Psoas muscle (tissue), 8 donors: Measurements from ENCODE around the gene DRP2. TPM values are rescaled to one million over a fixed set of nuclear protein-coding genes. Genes with fewer than 3 reads are reported as not detected.

Source experiments
- ATAC-seq, 4 donors: fragments of 200-7000 bp; cut with Tn5 transposase; one replicate each; pipeline ENCODE4 v1.9.1; 2020; ENCODE audit warnings: moderate library complexity in 3 of 4, mild to moderate bottlenecking in 2 of 4
- DNase-seq, 2 donors: peaks; one replicate each; pipeline ENCODE4 v3.0.0-alpha.2; 2020
- H3K27ac ChIP-seq: fragments of 200-600 bp; one replicate; pipeline ENCODE4 v1.8.0; 2022
- H3K27me3 ChIP-seq, 3 donors: fragments of 200-600 bp in 1 of 3; one replicate each; pipeline versions ENCODE4 v1.6.1 to v1.8.0; 2013 to 2022; ENCODE audit warnings: low read length in 2 of 3, mild to moderate bottlenecking in 2 of 3, moderate library complexity in 1 of 3; ENCODE audit not compliant: insufficient read depth in 3 of 3
- H3K36me3 ChIP-seq, 2 donors: fragments of 200-600 bp in 1 of 2; one replicate each; pipeline versions ENCODE4 v1.6.1 to v1.8.0; 2013 to 2022; ENCODE audit warnings: low read depth in 1 of 2, mild to moderate bottlenecking in 1 of 2, moderate library complexity in 1 of 2; ENCODE audit not compliant: insufficient read depth in 1 of 2
- H3K4me1 ChIP-seq: fragments of 200-600 bp; one replicate; pipeline ENCODE4 v1.8.0; 2022
- H3K4me3 ChIP-seq: fragments of 200-600 bp; one replicate; pipeline ENCODE4 v1.8.0; 2022; ENCODE audit warnings: mild to moderate bottlenecking
- H3K9me3 ChIP-seq: fragments of 200-600 bp; one replicate; pipeline ENCODE4 v1.8.0; 2022
- CTCF ChIP-seq: fragments of 200-600 bp; IDR thresholded peaks from one replicate; pipeline ENCODE4 v1.8.0; 2022; ENCODE audit warnings: antibody characterized with exemption
- WGBS, 3 donors: extraction: QIAGEN DNeasy Blood & Tissue Kit; methylation state at CpG; one replicate each; pipeline versions ENCODE4 v1.1.6 to v1.1.7; 2013; 5-methylcytosine and 5-hydroxymethylcytosine counted together
- intact Hi-C, 2 donors: fragments of 100-400 bp; cut with DNase I; formaldehyde crosslinking; loops; one replicate each; pipeline versions ENCODE4 v1.11.0 to v1.14.2; 2022
- polyA plus RNA-seq, 3 donors: library from polyadenylated mRNA; stranded (reverse); fragments of 200-250 nt; gene quantifications; one replicate each; pipeline ENCODE4 v1.2.3, GENCODE V29; 2013
- total RNA-seq, 4 donors: library from RNA; stranded (reverse); fragmentation: NEBNext Ultra II Directional in 2 of 4; extraction: Animal tissue kit (Norgen Biotek cat#: 25700) in 2 of 4; gene quantifications; one replicate each; pipeline versions ENCODE4 v1.2.1 to v1.2.4, GENCODE V29; 2021 to 2023
- donor health status: healthy with polysubstance abuse.
- donor health status: DM: no; HTN: no; CAD: no; lungs with moderate emphysema.
- donor health status: Bipolar disorder and iron deficiency.
- donor health status: healthy.
- donor health status: DM: yes; HTN: yes; CAD: no.
- donor health status: DM: no; HTN: no; CAD: no.
- donor health status: DM: no; HTN: no; CAD: no.
- donor health status: DM: yes; HTN: yes; CAD: no.

The DRP2 gene
- total and polyA plus RNA-seq, 7 donors, result 0.02 to 0.09 (median 0.06) TPM

DNA sequence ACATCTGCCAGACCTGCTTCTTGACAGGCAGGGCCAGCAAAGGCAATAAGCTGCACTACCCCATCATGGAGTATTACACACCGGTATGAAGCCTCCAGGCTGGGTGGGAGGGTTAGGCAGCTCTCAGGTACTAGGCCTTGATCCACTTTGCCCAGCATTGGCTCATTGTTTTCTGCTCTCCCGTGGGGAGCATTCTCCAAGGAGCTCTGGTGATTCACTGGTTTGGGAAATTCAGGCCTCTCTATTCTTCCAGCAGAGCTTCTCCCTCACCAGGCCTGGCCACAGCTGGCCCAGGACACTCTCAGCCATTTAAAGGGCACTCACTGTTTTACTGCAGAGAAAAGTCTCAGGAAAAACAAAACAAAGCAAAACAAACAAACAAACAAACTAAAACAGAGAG lies 33.0 kb downstream of the DRP2 start:
- Histone ChIP-seq H3K27ac (no peak overlapping the region), H3K4me3 (no peak overlapping the region), H3K36me3 (no peaks in the 10 kb centered on the region), H3K4me1 (no peaks in the 10 kb centered on the region), H3K27me3 (peaks cover 0 to 7% (median 0%) of the 10 kb centered on the region in 3 donors), H3K9me3 (no peaks in the 10 kb centered on the region)
- TF ChIP-seq CTCF, result no peak
- WGBS, 3 donors, result 45 to 64% (median 52%) methylated on average over 2 of the region's 2 CpGs
- DNase-seq (no peak), ATAC-seq (no peak)
- intact Hi-C loops, result no loop called here

GRCh38 chrX:101257448-101258258 lies 38.1 kb downstream of the DRP2 start:
- no peak overlapping the region for H3K27ac ChIP-seq
- peaks cover 0 to 5% (median 0%) of the 10 kb centered on the region in 3 donors for H3K27me3 ChIP-seq
- no peak for TF ChIP-seq CTCF
- WGBS, 3 donors, result 61 to 76% (median 69%) methylated on average over 4 of the region's 4 CpGs
- no peak for DNase-seq
- H3K4me1 ChIP-seq, result no peaks in the 10 kb centered on the region
- H3K36me3 ChIP-seq, result no peaks in the 10 kb centered on the region
- no peaks in the 10 kb centered on the region for H3K9me3 ChIP-seq
- H3K4me3 ChIP-seq, result no peak overlapping the region
- no peak for ATAC-seq
- intact Hi-C loops, result no loop called here

DNA sequence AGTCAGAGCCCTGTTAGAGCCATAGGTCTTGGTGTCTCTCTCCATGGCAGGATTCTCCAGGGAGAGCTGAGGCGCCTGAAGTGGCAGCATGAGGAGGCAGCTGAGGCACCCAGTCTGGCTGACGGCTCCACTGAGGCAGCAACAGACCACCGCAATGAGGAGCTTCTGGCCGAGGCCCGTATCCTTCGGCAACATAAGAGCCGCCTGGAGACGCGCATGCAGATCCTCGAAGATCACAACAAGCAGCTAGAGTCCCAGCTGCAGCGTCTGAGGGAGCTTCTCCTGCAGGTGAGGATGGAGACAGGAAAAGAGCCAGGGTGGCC lies 38.6 kb downstream of the DRP2 start:
- ATAC-seq (no peak), DNase-seq (no peak)
- TF ChIP-seq CTCF, result no peak
- Histone ChIP-seq H3K9me3 (no peaks in the 10 kb centered on the region), H3K4me1 (no peaks in the 10 kb centered on the region), H3K27me3 (peaks cover 0 to 5% (median 0%) of the 10 kb centered on the region in 3 donors), H3K36me3 (no peaks in the 10 kb centered on the region), H3K27ac (no peak overlapping the region), H3K4me3 (no peak overlapping the region)
- intact Hi-C loops, result no loop called here
- 87 to 97% (median 94%) methylated on average over 10 to 11 of the region's 11 CpGs for WGBS, 3 donors

GRCh38 chrX:101260435-101260834 lies 40.8 kb downstream of the DRP2 start:
- TF ChIP-seq CTCF, result no peak
- Histone ChIP-seq H3K27me3 (peaks cover 0 to 5% (median 0%) of the 10 kb centered on the region in 3 donors), H3K4me3 (no peak overlapping the region), H3K4me1 (no peaks in the 10 kb centered on the region), H3K36me3 (no peaks in the 10 kb centered on the region), H3K9me3 (no peaks in the 10 kb centered on the region), H3K27ac (no peak overlapping the region)
- DNase-seq (no peak), ATAC-seq (no peak)
- intact Hi-C loops, result loop anchor here in 1 of 2 donors (10.0 kb wide), 1 partner anchor 56 kb away; no protein-coding TSS in a partner anchor
- WGBS, 3 donors, result 53 to 71% (median 61%) methylated on average over 4 of the region's 4 CpGs
